ENCODE data around the gene PDE3A. TPM values are rescaled to one million over a fixed set of nuclear protein-coding genes. Genes with fewer than 3 reads are reported as not detected.

Gene PDE3A
- total and polyA plus RNA-seq, 2 of the 4 experiments (the other 2 are of a cell fraction): 0.09 to 0.18 TPM

GRCh38 chr12:20451761-20452160 is 83.4 kb downstream of the PDE3A start:
- no peak overlapping the region for H3K4ac ChIP-seq (ENCODE audit: low read depth, low read length)
- no peak overlapping the region for H3K18ac ChIP-seq (ENCODE audit: low read depth, low read length)
- peak; percentile 71 for DNase-seq
- H3K4me3 ChIP-seq (ENCODE audit: insufficient read depth, low read depth, low read length): no peak overlapping the region
- H3K23ac ChIP-seq (ENCODE audit: low read depth, low read length): no peak overlapping the region
- no peak overlapping the region for H2BK20ac ChIP-seq (ENCODE audit: low read depth, low read length)
- no peak overlapping the region for H2BK15ac ChIP-seq (ENCODE audit: low read depth, low read length)
- no peak overlapping the region for H2AK5ac ChIP-seq (ENCODE audit: low read depth, low read length)
- H3K4me1 ChIP-seq (ENCODE audit: control insufficient read depth, insufficient read depth, low read length): peaks cover 6% of the 10 kb centered on the region; the same call in 1 of the 2 replicates
- no peak overlapping the region for H3K56ac ChIP-seq (ENCODE audit: extremely low read depth, insufficient read depth, low read length)
- no peaks in the 10 kb centered on the region for H3K9me1 ChIP-seq (ENCODE audit: insufficient read depth, low read length)
- H3K27me3 ChIP-seq (ENCODE audit: control insufficient read depth, insufficient read depth, low read length): no peaks in the 10 kb centered on the region
- H3K9me3 ChIP-seq (ENCODE audit: control insufficient read depth, insufficient read depth, low read length): no peaks in the 10 kb centered on the region
- ChIA-PET CTCF (no interaction called here), POLR2A (ENCODE audit: unreplicated experiment) (no interaction called here)
- H4K20me1 ChIP-seq (ENCODE audit: insufficient read depth, low read length): no peaks in the 10 kb centered on the region
- no peak overlapping the region for H4K5ac ChIP-seq (ENCODE audit: low read depth, low read length)
- ATAC-seq (ENCODE audit: low read depth): peak; percentile 63
- intact Hi-C loops (cut with micrococcal nuclease) (no loop called here), dilution Hi-C loops (cut with HindIII; ENCODE audit: low sequenced_read_pairs, unreplicated experiment) (no loop called here), in situ Hi-C loops (cut with MboI; ENCODE audit: low sequenced_read_pairs) (loop anchor here (25.0 kb wide), 1 partner anchor 711 kb away; no protein-coding TSS in a partner anchor)
- H2AFZ ChIP-seq (replicated peaks; ENCODE audit: low read length, poor library complexity): no peak overlapping the region
- H3K14ac ChIP-seq (replicated peaks; ENCODE audit: low read depth, low read length): no peak overlapping the region
- no peak for TF ChIP-seq RAD21 (IDR thresholded peaks at IDR 0.05; ENCODE audit: low read length)
- TF ChIP-seq NFE2L2 (IDR thresholded peaks at IDR 0.05; ENCODE audit: low read depth, low read length): no peak
- TF ChIP-seq BHLHE40 (IDR thresholded peaks at IDR 0.05; ENCODE audit: low read depth, low read length): peak; percentile 76
- peak; percentile 62; the same call in 1 of the 2 replicates for TF ChIP-seq USF2 (IDR thresholded peaks at IDR 0.05; ENCODE audit: low read depth, low read length)
- no peak for TF ChIP-seq FOS (IDR thresholded peaks at IDR 0.05; ENCODE audit: low read depth, low read length)
- TF ChIP-seq ELK1 (IDR thresholded peaks at IDR 0.05; ENCODE audit: borderline replicate concordance, low read depth, low read length): no peak
- no peak for TF ChIP-seq SMC3 (IDR thresholded peaks at IDR 0.05; ENCODE audit: low read depth, low read length)
- no peak for TF ChIP-seq MXI1 (IDR thresholded peaks at IDR 0.05; ENCODE audit: borderline replicate concordance, low read depth, low read length)
- TF ChIP-seq, protein P1, sequence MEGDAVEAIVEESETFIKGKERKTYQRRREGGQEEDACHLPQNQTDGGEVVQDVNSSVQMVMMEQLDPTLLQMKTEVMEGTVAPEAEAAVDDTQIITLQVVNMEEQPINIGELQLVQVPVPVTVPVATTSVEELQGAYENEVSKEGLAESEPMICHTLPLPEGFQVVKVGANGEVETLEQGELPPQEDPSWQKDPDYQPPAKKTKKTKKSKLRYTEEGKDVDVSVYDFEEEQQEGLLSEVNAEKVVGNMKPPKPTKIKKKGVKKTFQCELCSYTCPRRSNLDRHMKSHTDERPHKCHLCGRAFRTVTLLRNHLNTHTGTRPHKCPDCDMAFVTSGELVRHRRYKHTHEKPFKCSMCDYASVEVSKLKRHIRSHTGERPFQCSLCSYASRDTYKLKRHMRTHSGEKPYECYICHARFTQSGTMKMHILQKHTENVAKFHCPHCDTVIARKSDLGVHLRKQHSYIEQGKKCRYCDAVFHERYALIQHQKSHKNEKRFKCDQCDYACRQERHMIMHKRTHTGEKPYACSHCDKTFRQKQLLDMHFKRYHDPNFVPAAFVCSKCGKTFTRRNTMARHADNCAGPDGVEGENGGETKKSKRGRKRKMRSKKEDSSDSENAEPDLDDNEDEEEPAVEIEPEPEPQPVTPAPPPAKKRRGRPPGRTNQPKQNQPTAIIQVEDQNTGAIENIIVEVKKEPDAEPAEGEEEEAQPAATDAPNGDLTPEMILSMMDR (conservative IDR thresholded peaks at IDR 0.05; ENCODE audit: low read depth, low read length): no peak
- TF ChIP-seq MAFK (IDR thresholded peaks at IDR 0.05; ENCODE audit: low read depth, low read length): no peak
- TF ChIP-seq RCOR1 (IDR thresholded peaks at IDR 0.05; ENCODE audit: insufficient replicate concordance, low read length): no peak
- TF ChIP-seq CHD1 (IDR thresholded peaks at IDR 0.05; ENCODE audit: low read depth, low read length): no peak
- no peak overlapping the region for H3K4me2 ChIP-seq (ENCODE audit: low read depth, low read length)
- H4K8ac ChIP-seq (ENCODE audit: low read depth in 2 of 2, low read length in 2 of 2): no peak overlapping the region
- WGBS, 2 experiments (ENCODE audit: extremely low coverage in 2 of 2, insufficient read length in 1 of 2): 100% methylated on average over 1 of the region's 3 CpGs; no CpG with 5 or more reads in 1 of the 2 experiments
- no peaks in the 10 kb centered on the region for H3K36me3 ChIP-seq (ENCODE audit: control insufficient read depth, insufficient read depth, low read length)
- H3K79me1 ChIP-seq (ENCODE audit: low read depth in 1 of 2, low read length in 2 of 2): no peaks in the 10 kb centered on the region
- BruUV-seq (replicated peaks): no TSS peak
- H4K91ac ChIP-seq (ENCODE audit: insufficient read depth, low read depth, low read length): no peak overlapping the region
- no peak overlapping the region for H3K9ac ChIP-seq (ENCODE audit: low read depth, low read length)
- no peak overlapping the region for H2AK9ac ChIP-seq (replicated peaks; ENCODE audit: low read depth, low read length, poor library complexity)
- no peak overlapping the region for H2BK120ac ChIP-seq (ENCODE audit: low read depth, low read length)
- no peak overlapping the region for H2BK5ac ChIP-seq (ENCODE audit: low read depth, low read length, poor library complexity, severe bottlenecking)
- no peak overlapping the region for H3K27ac ChIP-seq (ENCODE audit: insufficient read depth, low read length)

All from IMR-90 (cell line).